A204.1 (cell line): ENCODE results near the gene KDM2A.
"Not testable (repeated sequence)": the region's sequence is repeated elsewhere in the genome, so short reads cannot be mapped to it uniquely, and the experiment has no call there.

Source experiments
- FAIRE-seq: peaks from 2 replicates; lab custom pipeline; 2012; peaks lifted over from hg19 to GRCh38; lab: Jason Lieb, UNC

The KDM2A gene

DNA sequence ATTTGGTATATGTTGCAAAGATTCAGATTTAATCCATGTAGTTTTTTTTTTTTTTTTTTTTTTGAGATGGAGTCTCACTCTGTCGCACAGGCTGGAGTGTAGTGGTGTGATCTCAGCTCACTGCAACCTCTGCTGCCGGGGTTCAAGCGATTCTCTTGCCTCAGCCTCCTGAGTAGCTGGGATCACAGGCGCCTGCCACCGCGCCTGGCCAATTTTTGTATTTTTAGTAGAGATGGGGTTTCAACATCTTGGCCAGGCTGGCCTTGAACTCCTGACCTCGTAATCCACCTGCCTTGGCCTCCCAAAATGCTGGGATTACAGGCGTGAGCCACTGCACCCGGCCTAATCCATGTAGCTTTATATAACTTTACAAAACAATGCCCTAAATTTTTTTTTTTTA is 49.8 kb downstream of the KDM2A start:
- not testable (repeated sequence) for FAIRE-seq

- FAIRE-seq: no peak
Observed at GRCh38 chr11:67174311-67174710, 55.2 kb downstream of the KDM2A start.

DNA sequence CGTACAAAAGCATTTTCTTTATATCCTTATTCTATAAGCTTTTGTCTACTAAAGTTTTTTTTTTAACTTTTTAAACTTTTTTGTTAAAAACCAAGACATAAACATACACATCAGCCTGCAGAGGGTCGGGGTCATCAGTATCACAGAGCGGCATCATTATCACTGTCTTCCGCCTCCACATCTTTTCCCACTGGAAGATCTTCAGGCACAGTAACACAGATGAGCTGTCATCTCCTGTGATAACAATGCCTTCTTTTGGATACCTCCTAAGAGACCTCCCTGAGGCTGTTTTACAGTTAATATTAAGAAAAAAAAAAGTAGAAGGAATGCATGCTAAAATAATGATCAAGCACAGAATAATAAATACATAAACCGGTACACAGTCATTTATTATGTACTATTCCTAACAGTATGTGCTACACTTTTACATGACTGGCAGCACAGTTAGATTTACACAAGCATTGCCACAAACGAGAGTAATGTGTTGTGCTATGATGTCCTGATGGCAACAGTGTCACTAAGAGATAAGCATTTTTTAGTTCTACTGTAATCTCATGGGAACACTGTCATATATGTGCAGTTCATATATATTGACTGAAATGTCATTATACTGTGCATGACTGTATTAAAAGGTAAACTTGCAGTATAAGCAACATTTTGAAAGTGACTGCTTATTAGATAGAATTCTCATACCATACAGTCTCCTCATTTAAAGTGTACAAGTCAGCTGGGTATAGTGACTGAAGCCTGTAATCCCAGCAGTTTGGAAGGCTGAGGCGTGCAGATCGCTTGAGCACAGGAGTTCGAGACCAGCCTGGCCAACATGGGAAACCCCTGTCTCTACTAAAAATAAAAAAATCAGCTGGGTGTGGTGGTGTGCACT is 58.6 kb downstream of the KDM2A start:
- FAIRE-seq: no peak

DNA sequence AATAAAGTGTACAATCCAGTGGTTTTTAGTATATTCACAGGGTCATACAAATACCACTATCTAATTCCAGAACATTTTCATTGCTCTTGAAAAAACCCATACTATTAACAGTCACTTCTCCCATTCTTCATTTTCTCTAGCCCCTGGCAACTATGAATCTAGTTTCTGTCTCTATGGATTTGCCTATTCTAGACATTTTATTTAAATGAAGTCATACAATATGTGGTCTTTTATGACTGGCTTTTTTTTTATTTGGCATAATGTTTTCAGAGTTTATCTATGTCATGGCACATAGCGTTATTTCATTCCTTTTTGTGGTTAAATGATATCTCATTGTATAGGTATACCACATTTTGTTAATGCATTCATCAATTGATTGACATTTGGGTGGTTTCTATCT is 59.4 kb downstream of the KDM2A start:
- no peak for FAIRE-seq

- no peak for FAIRE-seq
Observed at GRCh38 chr11:67178878-67179277, 59.8 kb downstream of the KDM2A start.

DNA sequence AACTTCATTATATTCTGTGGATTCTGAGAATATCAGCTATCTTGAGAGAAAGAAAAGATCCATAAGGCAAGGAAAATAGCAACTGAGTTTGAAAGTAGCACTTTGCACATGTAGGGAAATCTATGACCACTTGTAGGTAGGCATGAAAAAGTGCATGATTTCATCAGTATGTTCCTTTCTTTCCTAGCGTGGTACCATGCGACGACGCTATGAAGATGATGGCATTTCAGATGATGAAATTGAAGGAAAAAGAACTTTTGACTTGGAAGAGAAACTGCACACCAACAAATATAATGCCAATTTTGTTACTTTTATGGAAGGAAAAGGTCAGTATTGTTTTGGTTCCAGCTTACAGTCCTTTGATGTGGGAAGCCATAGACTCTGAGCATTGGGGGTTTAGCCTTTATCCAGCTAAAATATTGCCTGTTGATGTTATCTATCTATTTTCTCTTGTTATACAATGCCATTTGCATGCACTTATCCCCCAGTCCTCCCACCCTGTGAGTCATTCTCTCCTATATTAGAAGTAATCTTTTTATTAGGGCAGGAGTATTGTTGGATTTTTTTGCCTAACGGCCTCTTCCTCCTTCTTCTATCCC is 60.9 kb downstream of the KDM2A start:
- FAIRE-seq: no peak

GRCh38 chr11:67194096-67194495 is 75.0 kb downstream of the KDM2A start:
- FAIRE-seq: no peak

DNA sequence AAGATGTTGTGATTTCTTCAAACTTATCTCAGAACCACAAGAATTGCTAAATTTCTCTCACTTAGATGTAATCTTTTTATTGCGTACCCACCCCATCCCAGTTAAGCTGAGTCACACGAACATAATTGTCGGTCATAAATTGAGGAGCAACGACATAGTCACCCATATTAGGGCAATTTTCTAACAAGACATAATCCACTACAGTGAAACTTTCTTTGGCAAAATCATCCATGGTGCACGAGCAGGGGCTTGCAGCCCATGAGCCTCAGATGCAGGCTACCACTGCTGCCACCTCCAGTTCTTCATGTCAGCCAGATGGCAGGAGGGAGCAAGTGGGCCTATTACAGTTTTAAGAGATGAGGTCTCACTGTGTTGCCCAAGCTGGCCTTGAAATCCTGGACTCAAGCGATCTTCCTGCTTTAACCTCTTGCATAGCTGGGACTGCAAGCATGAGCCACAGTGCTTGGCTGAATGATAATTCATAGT is 77.0 kb downstream of the KDM2A start:
- no peak for FAIRE-seq

GRCh38 chr11:67197606-67198005 is 78.5 kb downstream of the KDM2A start:
- no peak for FAIRE-seq

GRCh38 chr11:67198781-67199180 is 79.7 kb downstream of the KDM2A start:
- FAIRE-seq: not testable (repeated sequence)

DNA sequence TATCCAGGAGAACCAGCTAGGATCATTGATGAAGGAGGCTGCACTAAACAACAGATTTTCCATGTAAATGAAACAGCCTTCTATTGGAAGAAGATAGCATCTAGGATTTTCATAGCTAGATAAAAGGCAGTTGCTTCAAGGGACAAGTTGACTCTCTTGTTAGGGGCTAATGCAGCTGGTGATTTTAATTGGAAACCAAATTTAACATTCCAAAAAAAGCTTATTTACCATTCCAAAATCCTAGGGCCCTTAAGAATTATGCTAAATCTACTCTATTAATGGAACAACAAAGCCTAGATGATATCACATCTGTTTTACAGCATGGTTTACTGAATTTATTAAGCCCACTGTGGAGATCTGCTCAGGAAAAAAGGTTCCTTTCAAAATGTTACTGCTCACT is 80.7 kb downstream of the KDM2A start:
- no peak for FAIRE-seq

GRCh38 chr11:67202028-67202427 is 83.0 kb downstream of the KDM2A start:
- FAIRE-seq: no peak

DNA sequence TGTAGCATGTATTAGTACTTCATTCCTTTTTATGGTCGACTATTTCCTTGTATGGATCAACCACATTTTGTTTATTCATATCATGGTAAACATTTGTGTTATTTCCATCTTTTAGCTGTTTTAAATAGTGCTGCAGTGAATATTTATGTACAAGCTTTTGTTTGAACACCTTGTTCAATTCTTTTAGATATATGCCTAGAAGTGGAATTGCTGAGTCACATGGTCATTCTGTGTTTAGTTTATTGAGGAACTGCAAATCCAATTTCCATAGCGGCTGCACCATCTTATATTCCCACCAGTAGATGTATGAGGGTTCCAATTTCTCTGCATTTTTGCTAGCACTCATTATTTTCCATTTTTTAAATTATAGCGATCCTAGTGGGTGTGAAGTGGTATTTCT is 85.8 kb downstream of the KDM2A start:
- no peak for FAIRE-seq

DNA sequence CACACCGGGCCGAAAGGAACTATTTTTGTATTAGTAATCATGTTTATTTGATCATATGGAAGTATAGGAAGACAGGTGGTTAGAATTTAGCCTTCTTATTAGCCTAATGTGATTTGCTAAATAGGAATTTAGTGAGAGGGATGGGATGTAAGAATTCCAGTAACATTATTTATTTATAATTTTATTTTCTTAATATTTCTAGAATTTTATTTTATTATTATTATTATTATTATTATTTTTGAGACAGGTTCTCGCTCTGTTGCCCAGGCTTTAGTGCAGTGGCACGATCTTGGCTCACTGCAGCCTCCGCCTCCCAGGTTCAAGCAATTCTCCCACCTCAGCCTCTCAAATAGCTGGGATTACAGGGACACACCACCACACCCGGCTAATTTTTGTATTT is 90.2 kb downstream of the KDM2A start:
- not testable (repeated sequence) for FAIRE-seq

DNA sequence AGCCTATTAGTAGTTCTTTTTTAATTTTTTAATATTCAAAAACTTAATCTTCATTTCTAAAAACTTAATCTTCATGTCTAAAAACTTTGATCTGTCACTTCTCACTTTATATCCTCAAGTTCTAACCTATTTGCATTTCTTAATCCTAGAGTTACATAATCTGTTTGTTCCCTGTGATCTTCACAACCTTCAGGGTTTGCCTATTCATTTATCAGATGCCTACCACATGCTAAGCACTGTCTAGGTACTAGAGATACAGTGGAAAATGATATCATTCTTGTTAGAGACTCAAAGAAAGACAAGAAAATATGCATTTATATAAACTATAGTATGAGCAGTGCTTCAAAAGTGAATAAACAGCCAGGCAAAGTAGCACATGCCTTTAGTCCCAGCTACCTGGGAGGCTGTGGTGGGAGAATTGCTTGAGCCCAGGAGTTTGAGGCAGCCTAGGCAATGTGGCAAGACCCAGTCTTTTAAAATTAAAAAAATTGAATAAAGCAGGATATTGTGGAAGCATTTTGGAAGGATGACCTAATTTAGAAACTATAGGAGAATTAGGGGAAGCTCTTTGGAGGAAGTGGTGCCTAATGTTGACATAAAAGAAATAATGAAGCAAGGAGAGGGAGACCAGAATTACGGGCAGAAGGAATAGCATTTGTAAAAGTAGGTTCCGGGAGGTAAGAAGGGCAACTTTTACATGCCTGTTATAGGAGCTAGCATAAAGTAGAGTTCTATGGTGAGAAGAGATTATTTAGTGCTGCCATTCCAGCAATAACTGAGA is 92.8 kb downstream of the KDM2A start:
- FAIRE-seq: no peak

- no peak for FAIRE-seq
Observed at GRCh38 chr11:67213178-67213621, 94.1 kb downstream of the KDM2A start.

GRCh38 chr11:67227726-67228125 is 108.7 kb downstream of the KDM2A start:
- FAIRE-seq: no peak

DNA sequence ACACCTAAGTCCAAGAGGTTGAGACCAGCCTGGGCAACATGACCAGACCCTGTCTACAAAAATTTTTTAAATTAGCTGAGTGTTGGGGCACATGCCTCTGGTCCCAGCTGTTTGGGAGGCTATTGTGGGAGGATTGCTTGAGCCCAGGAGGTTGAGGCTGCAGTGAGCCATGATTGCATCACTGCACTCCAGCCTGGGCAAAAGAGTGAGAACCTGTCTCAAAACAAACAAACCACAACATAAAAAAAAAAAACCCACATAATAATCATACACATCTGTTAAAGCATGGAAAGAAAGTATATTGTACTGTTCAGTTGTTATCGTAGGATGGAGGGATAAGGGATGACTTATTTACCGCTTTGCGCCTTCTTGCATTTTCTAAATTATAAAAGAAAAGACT is 111.3 kb downstream of the KDM2A start:
- no peak for FAIRE-seq

GRCh38 chr11:67230886-67231285 is 111.8 kb downstream of the KDM2A start:
- FAIRE-seq: no peak

DNA sequence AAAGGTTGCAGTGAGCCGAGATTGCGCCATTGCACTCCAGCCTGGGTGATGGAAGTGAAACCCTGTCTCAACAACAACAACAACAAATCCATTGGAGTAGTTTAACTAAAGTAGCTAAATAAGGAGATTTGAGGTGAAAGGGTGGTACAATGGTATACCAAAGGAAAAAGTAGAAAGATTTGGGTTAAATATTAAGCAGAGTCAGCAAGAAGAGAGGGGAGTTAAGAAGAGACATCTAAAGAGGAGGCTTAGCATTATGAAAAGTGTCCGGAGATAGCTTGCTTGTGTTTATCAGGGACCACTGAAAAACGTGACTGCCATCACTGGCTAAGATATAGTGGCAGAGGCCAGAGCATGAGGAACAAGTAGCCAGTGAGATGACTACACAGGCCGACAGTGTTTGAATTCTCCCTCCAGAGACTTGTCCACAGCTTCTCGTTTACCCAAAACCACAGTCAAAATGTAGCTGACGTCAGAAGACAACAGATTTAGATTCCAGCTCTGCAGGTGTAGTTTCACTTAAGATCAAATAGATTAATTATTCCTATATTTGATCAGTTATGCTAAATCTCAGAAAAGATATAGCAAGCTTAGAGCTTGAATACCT is 114.6 kb downstream of the KDM2A start:
- no peak for FAIRE-seq

DNA sequence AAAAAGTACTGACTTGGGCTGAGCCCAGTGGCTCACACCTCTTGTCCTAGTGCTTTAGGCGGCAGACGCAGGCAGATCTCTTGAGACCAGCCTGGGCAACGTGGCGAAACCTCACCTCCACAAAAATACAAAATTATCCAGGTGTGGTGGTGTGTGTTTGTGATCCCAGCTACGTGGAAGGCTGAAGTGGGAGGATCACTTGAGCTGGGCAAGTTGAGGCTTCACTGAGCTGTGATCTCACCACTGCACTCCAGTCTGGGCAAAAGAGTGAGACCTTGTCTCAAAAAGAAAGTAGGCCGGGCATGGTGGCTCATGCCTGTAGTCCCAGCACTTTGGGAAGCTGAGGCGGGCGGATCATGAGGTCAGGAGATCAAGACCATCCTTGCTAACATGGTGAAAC is 115.5 kb downstream of the KDM2A start:
- not testable (repeated sequence) for FAIRE-seq

DNA sequence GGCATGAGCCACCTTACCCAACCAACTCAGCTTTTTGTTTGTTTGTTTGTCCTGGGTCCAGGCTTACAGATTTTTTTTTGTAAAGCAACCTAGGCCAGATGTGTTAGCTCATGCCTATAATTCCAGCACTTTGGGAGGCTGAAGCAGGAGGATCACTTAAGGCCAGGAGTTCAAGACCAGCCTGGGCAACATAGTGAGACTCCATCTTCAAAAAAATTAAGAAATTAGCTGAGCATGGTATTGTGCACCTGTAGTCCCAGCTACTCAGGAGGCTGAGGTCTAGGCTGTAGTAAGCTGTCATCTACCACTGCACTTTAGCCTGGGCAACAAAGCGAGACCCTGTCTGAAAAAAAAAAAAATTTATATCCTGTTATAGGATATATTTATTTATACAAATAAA is 118.5 kb downstream of the KDM2A start:
- no peak for FAIRE-seq
